D721Med (cell line): ENCODE measurements around the gene KCNMB4.

ENCODE experiments used
- DNase-seq: peaks from one replicate; pipeline ENCODE4 v3.0.0; 2011; ENCODE audit warnings: low spot score; ENCODE audit not compliant: insufficient read length
- FAIRE-seq: peaks from 2 replicates; lab custom pipeline; 2011; peaks lifted over from hg19 to GRCh38; lab: Jason Lieb, UNC
- TF ChIP-seq, protein P1 (sequence below): IDR thresholded peaks from 2 replicates; pipeline ENCODE4 v1.5.1; 2012; ENCODE audit warnings: mild to moderate bottlenecking, control low read depth; ENCODE audit not compliant: insufficient read depth; ENCODE audit errors: missing control alignments

KCNMB4 gene

DNA sequence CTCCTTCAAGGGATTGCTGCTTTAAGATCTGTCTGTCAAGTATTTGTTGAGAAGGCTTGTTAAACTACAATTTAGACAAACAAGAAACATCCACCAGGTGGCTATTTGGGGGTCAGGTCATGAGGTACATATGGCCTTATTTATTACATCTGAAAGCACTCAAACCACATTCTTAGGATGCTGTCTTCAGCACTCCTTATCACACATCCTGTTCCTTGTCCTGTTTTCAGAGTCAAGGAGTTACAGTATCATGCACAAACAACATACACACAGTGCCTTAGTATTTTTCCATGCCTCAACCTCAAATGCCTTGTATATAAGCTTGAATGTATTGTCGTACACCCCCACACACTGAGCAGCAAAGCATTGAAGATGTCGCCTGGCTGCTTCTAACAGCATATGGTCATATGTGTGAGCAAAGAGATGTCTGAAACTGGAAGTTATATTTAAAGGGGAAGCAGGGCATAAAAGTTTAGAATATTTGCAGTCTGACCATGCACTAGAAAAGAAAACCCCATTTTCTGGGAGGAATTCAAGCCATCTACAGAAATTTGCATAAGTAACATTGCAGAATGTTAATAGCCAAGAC is 83.8 kb downstream of the KCNMB4 start:
- no peak for DNase-seq
- FAIRE-seq, result no peak
- TF ChIP-seq, protein P1, sequence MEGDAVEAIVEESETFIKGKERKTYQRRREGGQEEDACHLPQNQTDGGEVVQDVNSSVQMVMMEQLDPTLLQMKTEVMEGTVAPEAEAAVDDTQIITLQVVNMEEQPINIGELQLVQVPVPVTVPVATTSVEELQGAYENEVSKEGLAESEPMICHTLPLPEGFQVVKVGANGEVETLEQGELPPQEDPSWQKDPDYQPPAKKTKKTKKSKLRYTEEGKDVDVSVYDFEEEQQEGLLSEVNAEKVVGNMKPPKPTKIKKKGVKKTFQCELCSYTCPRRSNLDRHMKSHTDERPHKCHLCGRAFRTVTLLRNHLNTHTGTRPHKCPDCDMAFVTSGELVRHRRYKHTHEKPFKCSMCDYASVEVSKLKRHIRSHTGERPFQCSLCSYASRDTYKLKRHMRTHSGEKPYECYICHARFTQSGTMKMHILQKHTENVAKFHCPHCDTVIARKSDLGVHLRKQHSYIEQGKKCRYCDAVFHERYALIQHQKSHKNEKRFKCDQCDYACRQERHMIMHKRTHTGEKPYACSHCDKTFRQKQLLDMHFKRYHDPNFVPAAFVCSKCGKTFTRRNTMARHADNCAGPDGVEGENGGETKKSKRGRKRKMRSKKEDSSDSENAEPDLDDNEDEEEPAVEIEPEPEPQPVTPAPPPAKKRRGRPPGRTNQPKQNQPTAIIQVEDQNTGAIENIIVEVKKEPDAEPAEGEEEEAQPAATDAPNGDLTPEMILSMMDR, result no peak

DNA sequence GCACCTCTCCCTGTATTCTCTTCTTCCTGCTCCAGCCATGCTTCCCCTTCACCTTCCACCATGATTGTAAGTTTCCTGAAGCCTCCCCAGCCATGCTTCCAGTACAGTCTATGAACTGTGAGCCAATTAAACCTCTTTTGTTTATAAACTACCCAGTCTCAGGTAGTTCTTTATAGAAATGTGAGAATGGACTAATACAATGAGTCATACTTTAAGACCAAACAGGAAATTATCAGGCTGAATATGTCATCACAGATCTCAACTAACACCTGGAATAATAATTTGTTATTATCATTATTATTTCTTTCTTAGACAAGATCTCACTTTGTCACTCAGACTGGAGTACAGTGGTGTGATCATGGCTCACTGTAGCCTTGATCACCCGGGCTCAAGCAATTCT is 85.4 kb downstream of the KCNMB4 start:
- TF ChIP-seq, protein P1, result no peak
- FAIRE-seq (no peak), DNase-seq (no peak)

DNA sequence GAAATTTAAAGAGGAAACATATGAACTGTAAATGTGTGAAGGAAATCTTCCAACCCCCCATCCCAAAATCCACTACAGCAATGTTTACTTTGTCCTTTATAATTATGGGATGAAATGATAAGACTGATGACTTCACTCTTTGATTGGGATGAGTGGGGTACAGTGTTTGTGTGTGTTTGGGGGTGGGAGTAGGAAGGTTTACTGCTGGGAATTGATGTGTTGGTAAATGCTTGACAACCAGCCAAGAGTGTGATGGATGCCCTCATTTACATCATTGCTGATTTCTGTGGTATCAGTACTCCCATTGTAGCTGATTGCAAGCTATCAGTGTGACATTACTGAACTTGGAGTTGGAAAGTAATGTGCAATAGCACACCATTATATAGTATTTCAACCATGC is 90.9 kb downstream of the KCNMB4 start:
- DNase-seq (no peak), FAIRE-seq (no peak)
- TF ChIP-seq, protein P1, result no peak

DNA sequence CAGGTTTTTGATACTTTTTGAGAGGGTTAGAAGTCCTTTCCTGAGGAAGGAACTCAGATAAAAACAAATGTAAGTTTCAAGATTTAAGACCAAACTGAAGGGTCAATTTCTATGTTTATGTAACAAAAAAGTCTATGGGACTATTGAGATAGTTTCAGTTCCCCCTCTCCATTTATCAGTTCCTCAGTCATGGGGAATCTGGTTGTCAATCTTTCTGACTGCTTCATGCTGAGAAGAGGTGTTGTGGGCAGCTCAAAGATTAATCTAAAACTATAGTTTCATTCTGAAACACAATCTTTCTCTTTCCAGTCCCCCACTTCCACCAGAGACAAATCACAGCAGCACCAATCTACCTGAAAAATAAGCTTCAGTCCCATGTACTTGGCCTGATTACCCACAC is 93.7 kb downstream of the KCNMB4 start:
- FAIRE-seq, result no peak
- no peak for DNase-seq
- TF ChIP-seq, protein P1, result no peak

DNA sequence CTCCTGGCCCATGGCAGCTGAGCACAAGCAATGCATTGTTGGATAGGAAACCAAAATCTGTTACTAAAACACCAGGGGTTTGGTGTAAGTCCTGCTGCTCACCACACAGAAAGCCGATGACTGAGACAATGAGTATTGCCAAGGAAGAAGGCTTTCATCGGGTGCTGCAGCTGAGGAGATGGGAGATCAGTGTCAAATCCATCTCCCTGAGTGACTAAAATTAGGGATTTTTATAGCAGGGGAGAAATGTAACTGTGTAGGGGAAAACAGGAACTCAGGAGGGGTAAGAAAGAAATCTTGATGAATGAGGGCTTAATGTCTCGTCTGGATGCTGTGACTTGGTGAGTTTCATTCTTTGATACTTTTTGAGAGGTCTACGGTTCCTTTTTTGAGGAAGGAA is 97.9 kb downstream of the KCNMB4 start:
- DNase-seq (no peak), FAIRE-seq (no peak)

DNA sequence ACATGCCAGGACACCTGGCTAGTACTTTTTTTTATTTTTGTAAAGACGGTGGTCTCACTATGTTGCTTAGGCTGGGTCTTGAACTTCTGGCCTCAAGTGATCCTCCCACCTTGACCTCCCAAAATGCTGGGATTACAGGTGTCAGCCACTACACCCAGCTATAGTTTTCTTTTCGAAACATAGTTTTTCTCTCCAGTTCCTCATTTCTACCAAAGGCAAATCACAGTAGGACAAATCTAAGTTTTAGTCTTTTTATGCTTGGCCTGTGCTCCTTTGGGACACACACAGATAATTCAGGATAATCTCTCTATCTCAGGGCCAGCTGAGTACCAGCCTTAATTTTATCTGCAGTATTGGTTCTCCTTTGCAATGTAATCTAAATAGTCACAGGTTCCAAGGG is 100.7 kb downstream of the KCNMB4 start:
- no peak for FAIRE-seq
- TF ChIP-seq, protein P1, result no peak
- DNase-seq, result no peak

More for the DNA sequence above, 97.9 kb downstream of the KCNMB4 start:
- TF ChIP-seq, protein P1, result no peak

DNA sequence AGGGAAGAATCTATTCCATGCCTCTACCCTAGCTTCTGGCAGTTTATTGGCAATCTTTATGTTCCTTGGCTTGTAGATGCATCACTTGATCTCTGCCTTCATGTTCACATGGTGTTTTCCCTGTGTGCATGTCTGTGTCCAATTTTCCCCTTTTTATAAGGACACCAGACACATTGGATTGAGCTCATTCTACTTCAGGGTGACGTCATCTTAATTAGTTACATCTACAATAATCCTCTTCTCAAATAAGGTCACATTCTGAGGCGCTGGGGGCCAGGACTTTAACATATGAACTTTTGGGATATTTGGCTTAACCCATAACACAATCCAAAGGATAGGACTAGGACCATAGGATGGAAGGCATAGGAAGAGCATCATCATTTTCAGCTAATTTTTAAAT is 101.4 kb downstream of the KCNMB4 start:
- TF ChIP-seq, protein P1, result no peak
- DNase-seq (no peak), FAIRE-seq (no peak)
